COLO829 (cell line): ENCODE results near the gene MORC3.

Source experiments
- DNase-seq: peaks from one replicate; pipeline ENCODE4 v3.0.0; 2012; ENCODE audit warnings: low spot score

Gene MORC3

DNA sequence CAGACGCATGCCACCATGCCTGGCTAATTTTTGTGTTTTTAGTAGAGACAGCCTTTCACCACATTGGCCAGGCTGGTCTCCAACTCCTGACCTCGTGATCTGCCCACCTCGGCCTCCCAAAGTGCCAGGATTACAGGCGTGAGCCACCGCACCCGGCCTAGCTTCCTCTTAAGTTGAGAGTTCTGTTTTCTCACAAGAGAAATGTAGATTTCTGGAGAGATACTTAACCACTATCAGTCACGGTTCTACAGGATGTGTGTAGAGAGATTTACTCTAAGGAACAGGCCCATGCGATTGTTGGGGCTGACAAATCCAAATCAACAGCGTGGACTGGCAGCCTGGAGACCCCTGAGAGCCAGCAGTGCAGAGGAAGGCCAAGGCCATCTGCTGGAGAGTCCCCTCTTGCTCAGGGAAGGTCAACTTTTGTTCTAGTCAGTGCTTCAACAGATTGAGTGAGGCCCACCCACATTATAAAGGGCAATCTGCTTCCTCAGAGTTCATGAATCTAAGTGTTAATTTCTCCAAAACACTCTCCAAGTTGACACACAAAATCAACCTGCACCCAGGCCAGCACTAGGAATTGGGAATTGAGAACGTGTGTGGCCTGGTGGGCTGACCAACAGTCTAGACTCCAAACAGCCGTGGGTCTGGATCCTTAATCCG is 103.9 kb downstream of the MORC3 start:
- DNase-seq: no peak

DNA sequence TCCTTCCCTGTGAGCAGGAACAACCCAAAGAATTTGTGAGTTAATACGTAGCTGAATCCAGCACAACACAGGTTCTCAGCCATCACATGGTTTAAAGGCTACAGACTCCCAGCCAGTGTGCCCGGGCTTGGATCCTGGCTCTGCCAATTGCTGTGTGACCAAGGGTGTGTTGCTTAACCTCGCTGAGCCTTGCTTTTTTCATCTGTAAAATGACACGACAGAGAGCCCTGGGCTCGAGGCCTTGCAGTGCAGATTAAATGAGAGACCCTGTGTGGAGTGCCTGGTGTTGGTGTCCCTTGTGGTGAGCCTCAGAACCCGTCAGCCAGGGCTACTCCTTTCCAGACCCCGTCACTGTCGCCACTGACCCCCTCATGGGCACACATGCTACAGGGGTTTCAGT is 104.6 kb downstream of the MORC3 start:
- DNase-seq: no peak

DNA sequence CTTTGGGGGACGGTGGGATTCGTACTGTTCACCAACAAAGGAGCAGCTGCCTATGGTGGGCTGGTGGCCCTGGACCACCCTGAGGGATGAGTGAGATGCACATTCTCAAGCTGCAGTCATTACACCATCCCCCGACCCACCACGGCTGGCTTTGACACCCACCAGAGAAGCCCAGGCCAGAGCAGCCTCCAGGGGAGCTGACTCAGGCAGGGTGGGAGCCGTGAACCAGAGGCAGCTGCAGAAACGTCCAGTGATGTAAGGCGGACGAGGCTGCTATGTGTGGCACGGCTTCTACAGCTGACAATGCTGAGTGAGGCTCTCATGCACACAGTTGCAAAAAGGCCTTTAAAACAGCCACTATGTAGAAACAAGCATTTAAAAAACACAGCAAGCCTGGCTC is 105.3 kb downstream of the MORC3 start:
- DNase-seq: no peak
